ENCODE measurements around the gene RGMA. TPM values are rescaled to one million over a fixed set of nuclear protein-coding genes. Genes with fewer than 3 reads are reported as not detected.

Gene RGMA
- total and polyA plus RNA-seq, 12 donors = 0.28 to 9.0 (median 3.3) TPM

- 44 to 85% (median 68%) methylated on average over 2 to 4 of the region's 4 CpGs for WGBS, 4 donors
- peaks cover 0 to 5% of the 10 kb centered on the region in 2 donors for H3K4me1 ChIP-seq (replicated peaks in 1 of 2)
- DNase-seq = no peak
- no peak overlapping the region for H3K4me3 ChIP-seq
- no peaks in the 10 kb centered on the region for H3K36me3 ChIP-seq (replicated peaks in 1 of 2)
- intact Hi-C loops (cut with DNase I) = no loop called here
- peak overlapping the region in 1 of 5 donors; percentile 45 for H3K27ac ChIP-seq
- H3K27me3 ChIP-seq = peaks cover 10% of the 10 kb centered on the region
- no peaks in the 10 kb centered on the region for H3K9me3 ChIP-seq (replicated peaks in 1 of 3)
- no peak for TF ChIP-seq POLR2A (IDR thresholded peaks at IDR 0.05)
- TF ChIP-seq, protein P1, sequence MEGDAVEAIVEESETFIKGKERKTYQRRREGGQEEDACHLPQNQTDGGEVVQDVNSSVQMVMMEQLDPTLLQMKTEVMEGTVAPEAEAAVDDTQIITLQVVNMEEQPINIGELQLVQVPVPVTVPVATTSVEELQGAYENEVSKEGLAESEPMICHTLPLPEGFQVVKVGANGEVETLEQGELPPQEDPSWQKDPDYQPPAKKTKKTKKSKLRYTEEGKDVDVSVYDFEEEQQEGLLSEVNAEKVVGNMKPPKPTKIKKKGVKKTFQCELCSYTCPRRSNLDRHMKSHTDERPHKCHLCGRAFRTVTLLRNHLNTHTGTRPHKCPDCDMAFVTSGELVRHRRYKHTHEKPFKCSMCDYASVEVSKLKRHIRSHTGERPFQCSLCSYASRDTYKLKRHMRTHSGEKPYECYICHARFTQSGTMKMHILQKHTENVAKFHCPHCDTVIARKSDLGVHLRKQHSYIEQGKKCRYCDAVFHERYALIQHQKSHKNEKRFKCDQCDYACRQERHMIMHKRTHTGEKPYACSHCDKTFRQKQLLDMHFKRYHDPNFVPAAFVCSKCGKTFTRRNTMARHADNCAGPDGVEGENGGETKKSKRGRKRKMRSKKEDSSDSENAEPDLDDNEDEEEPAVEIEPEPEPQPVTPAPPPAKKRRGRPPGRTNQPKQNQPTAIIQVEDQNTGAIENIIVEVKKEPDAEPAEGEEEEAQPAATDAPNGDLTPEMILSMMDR (IDR thresholded peaks at IDR 0.05) = no peak
Measured at GRCh38 chr15:93067649-93068085, 21.3 kb downstream of the RGMA start.

- Histone ChIP-seq H3K27me3 (peaks cover 10% of the 10 kb centered on the region), H3K27ac (peak overlapping the region in 1 of 5 donors; percentile 45), H3K4me1 (replicated peaks in 1 of 2) (no peaks in the 10 kb centered on the region), H3K9me3 (replicated peaks in 1 of 3) (no peaks in the 10 kb centered on the region), H3K4me3 (no peak overlapping the region), H3K36me3 (replicated peaks in 1 of 2) (no peaks in the 10 kb centered on the region)
- TF ChIP-seq, protein P1 (IDR thresholded peaks at IDR 0.05) = no peak
- TF ChIP-seq POLR2A (IDR thresholded peaks at IDR 0.05) = no peak
- WGBS, 4 donors = 45 to 54% (median 53%) methylated on average over 7 of the region's 7 CpGs
- intact Hi-C loops (cut with DNase I) = no loop called here
- DNase-seq = no peak
Measured at GRCh38 chr15:93066834-93067648, 22.0 kb downstream of the RGMA start.

- Histone ChIP-seq H3K27ac (peak overlapping the region in 1 of 5 donors; percentile 34), H3K36me3 (replicated peaks in 1 of 2) (no peaks in the 10 kb centered on the region), H3K27me3 (peaks cover 2% of the 10 kb centered on the region), H3K4me1 (replicated peaks in 1 of 2) (no peaks in the 10 kb centered on the region), H3K9me3 (replicated peaks in 1 of 3) (no peaks in the 10 kb centered on the region), H3K4me3 (no peak overlapping the region)
- intact Hi-C loops (cut with DNase I) = no loop called here
- 91 to 94% (median 93%) methylated on average over 32 to 38 of the region's 38 CpGs for WGBS, 4 donors
- TF ChIP-seq, protein P1 (IDR thresholded peaks at IDR 0.05) = no peak
- TF ChIP-seq POLR2A (IDR thresholded peaks at IDR 0.05) = no peak
- no peak for DNase-seq
Measured at GRCh38 chr15:93066224-93066681, 22.8 kb downstream of the RGMA start.

- Histone ChIP-seq H3K4me3 (no peak overlapping the region), H3K9me3 (replicated peaks in 1 of 3) (no peaks in the 10 kb centered on the region), H3K4me1 (replicated peaks in 1 of 2) (no peaks in the 10 kb centered on the region), H3K36me3 (replicated peaks in 1 of 2) (no peaks in the 10 kb centered on the region), H3K27ac (no peak overlapping the region), H3K27me3 (no peaks in the 10 kb centered on the region)
- TF ChIP-seq, protein P1 (IDR thresholded peaks at IDR 0.05) = no peak
- TF ChIP-seq POLR2A (IDR thresholded peaks at IDR 0.05) = no peak
- WGBS, 4 donors = 90 to 94% (median 92%) methylated on average over 14 to 23 of the region's 23 CpGs
- no peak for DNase-seq
- intact Hi-C loops (cut with DNase I) = no loop called here
Measured at GRCh38 chr15:93065641-93066045, 23.4 kb downstream of the RGMA start.

Measured in adrenal gland (tissue), 12 donors.